GM18873 (cell line): ENCODE data around the gene ADIPOR1.

Source experiments
- ATAC-seq: cut with Tn5 transposase; IDR thresholded peaks from one replicate; pipeline ENCODE4 v1.9.1; 2021; ENCODE audit warnings: mild to moderate bottlenecking, moderate library complexity, moderate number of reproducible peaks; ENCODE audit not compliant: unreplicated experiment, low FRiP score

The ADIPOR1 gene

DNA sequence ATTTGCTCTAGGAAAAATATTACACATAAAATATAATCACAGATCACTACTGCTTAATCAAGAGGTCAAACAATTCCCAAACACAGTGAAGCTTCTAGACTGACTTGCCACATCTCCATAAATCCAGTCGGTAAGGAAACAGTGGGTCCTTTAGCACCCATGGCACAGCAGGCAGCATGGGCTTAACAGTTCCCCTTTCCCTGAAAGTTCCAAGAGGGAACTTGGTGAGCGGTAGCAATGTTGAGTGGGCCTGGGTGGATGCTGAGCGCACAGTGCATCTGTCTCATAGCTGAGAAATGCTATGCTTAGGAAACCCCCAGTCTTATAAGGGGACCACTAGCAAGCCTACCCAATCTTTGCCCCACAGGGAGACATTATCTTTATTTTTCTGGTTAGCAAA lies 16.7 kb upstream of the ADIPOR1 start:
- no peak for ATAC-seq

GRCh38 chr1:202972046-202972445 lies 13.9 kb upstream of the ADIPOR1 start:
- no peak for ATAC-seq

- ATAC-seq: no peak
Measured at GRCh38 chr1:202968895-202969295, 10.8 kb upstream of the ADIPOR1 start.

- ATAC-seq: no peak
Measured at GRCh38 chr1:202968351-202968750, 10.2 kb upstream of the ADIPOR1 start.

DNA sequence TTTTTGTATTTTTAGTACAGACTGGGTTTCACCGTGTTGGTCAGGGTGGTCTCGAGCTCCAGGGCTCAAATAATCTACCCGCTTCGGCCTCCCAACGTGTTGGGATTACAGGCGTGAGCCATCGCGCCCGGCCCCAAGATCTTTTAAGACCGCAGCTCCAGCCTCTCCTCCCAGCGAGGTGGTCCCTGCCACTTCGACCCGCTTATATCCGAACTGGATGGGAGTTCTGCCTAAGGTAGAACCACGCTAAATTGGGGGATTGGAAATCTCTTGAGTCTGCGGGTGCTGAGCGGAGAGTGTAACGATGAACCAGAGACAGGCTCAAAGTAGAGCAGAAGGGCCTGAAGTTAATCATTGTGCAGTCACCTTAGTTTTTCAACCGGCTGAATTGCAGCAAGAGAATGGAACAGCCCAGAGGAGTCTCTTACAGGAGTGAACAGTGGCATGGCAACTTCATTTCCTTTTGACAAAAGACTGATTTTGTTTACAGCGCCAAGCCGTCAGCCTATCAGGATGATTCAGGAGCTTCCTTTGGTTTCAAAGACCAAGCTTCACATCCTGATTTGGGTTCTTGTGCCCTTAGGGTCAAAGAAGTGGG lies 9.7 kb upstream of the ADIPOR1 start:
- no peak for ATAC-seq

GRCh38 chr1:202966006-202966898 lies 8.1 kb upstream of the ADIPOR1 start:
- no peak for ATAC-seq

- no peak for ATAC-seq
Measured at GRCh38 chr1:202965422-202965821, 7.3 kb upstream of the ADIPOR1 start.

DNA sequence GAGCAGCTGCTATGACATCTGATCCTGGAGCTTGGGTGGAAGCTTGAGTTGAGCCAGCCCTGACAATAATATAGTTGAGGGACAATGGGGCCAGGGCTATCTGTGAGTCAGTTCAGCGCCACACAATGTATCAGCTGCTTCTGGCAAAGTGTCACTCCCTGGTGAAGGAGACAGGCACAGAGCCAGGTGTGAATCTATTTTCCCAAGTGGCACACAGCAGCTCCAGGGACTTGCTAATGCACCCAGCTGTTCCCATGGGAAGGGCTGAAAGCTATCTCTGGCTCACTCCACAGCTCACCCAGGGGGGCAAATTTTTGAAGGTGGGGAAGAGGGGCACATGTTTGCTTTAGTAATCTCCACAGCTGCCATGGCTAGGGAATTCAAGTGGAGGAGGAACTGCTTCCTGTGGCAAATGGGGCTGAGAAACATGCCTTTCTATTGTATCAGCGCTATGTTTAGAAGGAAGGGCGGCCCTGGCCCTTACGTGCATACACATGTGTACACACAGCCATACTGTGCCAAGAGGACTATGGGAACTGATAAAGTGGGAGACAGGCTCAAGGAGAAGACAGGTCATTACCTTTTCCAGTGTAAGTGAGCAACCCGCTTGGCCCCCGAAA lies 6.8 kb upstream of the ADIPOR1 start:
- no peak for ATAC-seq

DNA sequence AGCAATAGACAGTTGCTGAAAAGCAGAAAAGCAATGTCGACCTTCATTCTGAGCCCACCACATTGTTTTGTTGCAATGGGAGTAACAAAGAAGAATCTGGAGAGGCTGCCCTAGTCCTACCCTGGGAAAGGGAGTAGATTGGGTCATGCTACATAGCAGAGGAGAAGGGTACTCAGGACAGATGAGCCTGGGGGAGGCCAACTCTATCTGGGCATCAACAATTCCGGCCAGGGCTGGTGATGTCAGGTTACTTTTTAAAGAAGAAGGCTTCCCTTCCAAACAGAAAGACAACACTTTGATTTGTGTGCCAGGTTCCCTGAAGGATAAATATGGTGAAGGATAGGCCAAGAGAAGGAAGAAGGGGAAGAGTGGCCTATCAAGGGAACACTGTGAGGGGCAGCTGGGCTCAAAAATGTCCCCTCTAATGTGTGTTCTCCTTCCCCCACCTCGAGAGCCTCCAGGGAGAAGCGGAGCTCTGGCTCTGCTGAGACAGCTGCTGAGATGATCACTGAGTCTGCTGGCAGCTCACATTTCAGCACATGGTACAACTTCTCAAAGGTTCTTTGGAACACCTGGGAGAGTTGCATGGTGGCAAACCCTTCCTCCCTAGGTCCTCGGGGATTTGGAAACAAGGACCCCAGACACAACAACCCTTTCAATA lies 3.2 kb upstream of the ADIPOR1 start:
- no peak for ATAC-seq

DNA sequence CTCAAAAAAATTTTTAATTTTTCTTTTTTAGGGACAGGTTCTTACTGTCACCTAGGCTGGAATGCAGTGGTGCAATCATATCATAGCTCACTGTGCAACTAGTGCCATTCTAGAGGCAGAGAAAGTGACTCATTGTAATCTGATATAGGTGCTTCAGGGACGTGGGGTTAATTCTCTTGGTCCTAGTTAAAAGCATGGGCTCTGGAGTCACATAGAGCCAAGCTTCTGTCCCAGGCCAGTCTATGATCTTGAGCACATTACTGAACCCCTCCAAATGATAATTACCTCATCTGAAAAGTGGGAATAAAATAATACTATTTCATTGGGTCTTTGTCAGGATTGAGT lies 1.1 kb upstream of the ADIPOR1 start:
- no peak for ATAC-seq

DNA sequence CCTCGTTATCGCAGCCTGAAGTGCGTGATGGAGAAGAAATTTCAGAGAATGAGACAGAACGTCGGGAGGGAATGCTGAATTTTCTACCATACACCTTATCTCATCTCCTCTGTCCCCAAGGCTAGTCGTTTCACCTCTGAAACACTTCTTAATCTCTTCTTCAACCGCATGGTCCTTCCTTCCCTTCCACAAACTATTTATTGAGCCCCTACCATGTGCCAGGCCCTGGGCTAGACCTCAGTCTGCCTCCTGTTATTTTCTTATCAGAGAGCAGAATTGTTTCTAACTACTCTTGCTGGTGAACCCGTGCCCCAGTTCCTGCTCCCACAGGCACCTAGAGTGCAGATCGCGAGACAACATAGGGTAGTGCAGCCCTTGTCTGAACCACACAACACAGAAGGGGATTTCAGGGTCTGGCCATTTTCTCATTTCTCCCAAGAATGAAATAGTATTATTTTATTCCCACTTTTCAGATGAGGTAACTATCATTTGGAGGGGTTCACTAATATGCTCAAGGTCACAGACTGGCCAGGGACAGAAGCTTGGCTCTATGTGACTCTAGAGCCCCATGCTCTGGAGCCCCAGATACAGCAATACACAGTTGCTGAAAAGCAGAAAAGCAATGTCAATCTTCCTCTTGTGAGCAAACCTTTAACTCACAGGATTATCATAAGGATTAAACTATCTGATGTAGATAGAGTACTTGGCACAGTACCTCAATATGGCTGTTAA lies 598 bp upstream of the ADIPOR1 start:
- no peak for ATAC-seq

- ATAC-seq: no peak
Measured at GRCh38 chr1:202956969-202957368, 1.1 kb downstream of the ADIPOR1 start.

DNA sequence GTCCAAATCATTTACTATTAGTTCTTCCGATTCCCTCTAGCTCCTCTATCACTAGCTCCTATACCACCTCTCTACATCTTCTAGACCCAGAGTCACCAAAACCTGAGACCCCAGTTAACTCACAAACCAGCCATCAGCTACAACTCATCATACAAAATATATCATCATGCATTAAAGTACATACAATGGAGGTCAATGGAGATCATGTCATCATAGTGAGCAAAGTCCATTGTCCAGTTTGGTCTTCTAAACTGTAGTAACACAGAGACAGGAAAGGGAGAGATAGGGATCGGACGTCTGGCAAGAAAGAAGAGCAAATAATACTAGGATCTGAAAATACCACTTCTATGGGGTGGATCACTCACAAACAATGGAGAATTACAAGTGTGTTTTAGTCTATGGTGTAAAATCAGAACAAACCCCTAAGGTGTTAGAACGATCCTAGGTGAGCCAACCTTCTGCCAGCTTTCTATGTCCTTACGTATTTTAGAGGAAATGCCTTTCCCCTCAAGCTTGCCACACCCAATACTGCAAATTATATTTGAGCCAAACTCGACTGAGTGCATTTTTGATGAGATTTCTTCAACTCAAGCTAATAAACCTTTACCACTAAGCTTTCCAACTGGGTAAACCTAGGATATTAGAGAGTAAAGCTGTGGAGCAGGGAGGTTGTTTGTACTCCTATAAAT lies 3.9 kb downstream of the ADIPOR1 start:
- ATAC-seq: no peak

- ATAC-seq: no peak
Measured at GRCh38 chr1:202953392-202953791, 4.7 kb downstream of the ADIPOR1 start.

- ATAC-seq: no peak
Measured at GRCh38 chr1:202952818-202953217, 5.3 kb downstream of the ADIPOR1 start.

- no peak for ATAC-seq
Measured at GRCh38 chr1:202952099-202952498, 6.0 kb downstream of the ADIPOR1 start.

DNA sequence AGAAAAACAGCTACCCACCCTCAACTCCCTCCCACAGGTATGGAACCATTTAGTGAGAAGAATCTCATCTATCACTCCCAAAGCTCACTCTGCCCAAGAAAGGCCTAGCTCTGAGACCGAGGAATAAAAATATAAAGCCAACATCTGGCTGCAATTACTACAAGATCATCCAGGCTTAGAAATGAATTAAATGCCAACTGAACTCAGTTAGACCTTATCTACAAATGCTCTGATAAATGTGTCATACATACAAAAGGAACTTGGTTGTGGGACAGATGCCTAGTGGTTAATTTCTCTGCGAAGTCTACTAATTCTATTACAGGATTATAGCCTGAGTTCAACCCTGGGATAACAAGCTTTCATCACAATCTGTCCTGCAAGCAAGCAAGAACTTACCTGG lies 6.7 kb downstream of the ADIPOR1 start:
- ATAC-seq: no peak

- no peak for ATAC-seq
Measured at GRCh38 chr1:202945483-202945882, 12.6 kb downstream of the ADIPOR1 start.

DNA sequence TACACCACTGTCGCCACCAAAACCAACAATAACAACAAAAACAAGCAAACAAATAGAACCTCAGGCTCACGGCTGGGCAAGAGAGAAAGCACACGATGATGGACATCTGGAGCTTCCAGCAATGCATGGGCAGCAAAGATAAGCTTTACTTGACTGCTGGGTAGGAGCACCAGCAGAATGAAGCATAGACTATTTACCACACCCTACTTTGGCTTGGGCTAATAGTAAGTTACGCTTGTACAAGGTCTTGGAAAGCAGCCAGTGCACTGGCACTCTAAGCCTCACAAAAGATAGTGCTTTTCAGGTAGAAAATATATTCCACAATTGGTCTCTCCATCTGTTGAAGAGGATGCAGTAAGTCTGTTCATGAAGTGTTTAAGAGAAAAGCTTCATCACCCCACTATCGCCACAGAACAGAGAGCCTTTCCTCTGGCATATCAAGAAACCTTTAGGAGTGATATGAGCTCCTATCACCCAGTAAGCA lies 13.6 kb downstream of the ADIPOR1 start:
- no peak for ATAC-seq

DNA sequence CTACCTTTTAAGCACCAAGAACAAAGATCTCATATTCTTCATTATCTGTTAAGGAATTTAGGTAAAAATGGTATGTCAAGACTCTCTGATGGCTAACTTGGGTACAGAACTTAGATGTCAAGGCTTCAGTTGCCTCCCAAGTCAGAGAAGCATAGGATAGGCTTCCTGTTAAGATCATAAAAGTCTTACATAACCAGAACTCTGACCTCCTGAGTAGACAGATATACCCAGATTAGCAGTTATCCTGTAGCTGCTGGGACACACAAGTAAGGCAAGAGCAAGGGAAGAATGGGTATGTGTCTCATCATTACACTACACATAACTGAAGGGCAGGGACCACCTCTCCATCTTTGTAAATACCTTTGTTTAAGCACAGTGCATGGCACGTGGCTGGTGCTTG lies 15.7 kb downstream of the ADIPOR1 start:
- no peak for ATAC-seq
